ENCODE data around the gene HPD. TPM values are rescaled to one million over a fixed set of nuclear protein-coding genes. Genes with fewer than 3 reads are reported as not detected.
A peak's percentile ranks its signal among the peaks of the same experiment; 100 is the strongest.

Gene HPD
- 0.33 TPM in 1 of 2 replicates, not detected in the other for total RNA-seq

DNA sequence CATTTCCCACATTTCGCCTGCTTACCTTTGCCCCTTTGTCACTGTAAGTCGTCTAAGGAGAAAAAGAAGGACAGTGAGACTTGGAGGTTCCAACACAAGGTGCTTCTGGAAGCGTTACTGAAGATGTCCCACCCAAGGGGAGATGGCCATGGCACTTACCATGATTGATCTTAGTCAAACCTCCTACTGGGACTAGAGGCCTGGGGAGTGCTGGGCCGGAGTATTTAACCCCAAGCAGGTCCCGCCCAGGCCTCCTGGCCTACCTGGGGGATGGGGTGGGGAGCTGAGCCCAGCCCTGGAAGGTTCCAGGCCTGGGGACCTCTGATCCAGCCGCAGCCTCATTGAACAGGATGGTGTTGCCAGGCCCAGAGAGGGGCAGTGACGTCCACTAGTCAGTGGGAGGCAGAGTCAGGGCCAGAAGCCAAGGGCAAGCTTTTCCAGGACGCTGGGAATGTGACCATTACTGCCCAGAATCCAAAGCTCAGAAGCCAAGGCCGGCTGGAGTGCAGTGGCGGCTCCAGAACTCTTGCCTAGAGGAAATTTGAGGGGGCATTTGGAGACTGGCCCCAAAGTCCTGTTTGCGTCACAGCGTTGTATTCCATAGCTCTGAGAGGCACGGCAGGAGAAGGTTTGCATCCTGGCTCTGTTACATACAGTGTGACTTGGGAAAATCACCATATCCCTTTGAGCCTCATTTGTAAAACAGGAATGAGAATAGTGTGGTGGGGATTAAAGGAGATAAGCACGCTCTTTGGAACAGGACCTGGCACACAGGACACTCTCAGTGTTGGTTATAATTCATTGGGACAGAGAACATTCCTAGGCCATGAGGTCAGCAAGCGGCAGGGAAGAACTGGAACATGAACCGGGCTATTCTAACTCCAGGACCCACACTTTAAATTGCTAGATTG lies at the start of gene HPD:
Gene HPD (minus strand): TSS at position 198 of the 911 bp plus-strand sequence. CDS start 36 bp downstream, at position 162.
- H3K4me3 ChIP-seq (ENCODE audit: low read depth, low read length), result no peak within 1 kb of the TSS
- DNase-seq (ENCODE audit: low read depth), result peak; percentile 45
- H3K36me3 ChIP-seq (ENCODE audit: control insufficient read depth, insufficient read depth, low read length), result no peaks in the 10 kb centered on the region
- TF ChIP-seq, protein P1, sequence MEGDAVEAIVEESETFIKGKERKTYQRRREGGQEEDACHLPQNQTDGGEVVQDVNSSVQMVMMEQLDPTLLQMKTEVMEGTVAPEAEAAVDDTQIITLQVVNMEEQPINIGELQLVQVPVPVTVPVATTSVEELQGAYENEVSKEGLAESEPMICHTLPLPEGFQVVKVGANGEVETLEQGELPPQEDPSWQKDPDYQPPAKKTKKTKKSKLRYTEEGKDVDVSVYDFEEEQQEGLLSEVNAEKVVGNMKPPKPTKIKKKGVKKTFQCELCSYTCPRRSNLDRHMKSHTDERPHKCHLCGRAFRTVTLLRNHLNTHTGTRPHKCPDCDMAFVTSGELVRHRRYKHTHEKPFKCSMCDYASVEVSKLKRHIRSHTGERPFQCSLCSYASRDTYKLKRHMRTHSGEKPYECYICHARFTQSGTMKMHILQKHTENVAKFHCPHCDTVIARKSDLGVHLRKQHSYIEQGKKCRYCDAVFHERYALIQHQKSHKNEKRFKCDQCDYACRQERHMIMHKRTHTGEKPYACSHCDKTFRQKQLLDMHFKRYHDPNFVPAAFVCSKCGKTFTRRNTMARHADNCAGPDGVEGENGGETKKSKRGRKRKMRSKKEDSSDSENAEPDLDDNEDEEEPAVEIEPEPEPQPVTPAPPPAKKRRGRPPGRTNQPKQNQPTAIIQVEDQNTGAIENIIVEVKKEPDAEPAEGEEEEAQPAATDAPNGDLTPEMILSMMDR (IDR thresholded peaks at IDR 0.05; ENCODE audit: insufficient read depth, low read length, poor library complexity, severe bottlenecking), result no peak
- H3K27me3 ChIP-seq (ENCODE audit: control insufficient read depth, insufficient read depth, low read length), result no peaks in the 10 kb centered on the region

DNA sequence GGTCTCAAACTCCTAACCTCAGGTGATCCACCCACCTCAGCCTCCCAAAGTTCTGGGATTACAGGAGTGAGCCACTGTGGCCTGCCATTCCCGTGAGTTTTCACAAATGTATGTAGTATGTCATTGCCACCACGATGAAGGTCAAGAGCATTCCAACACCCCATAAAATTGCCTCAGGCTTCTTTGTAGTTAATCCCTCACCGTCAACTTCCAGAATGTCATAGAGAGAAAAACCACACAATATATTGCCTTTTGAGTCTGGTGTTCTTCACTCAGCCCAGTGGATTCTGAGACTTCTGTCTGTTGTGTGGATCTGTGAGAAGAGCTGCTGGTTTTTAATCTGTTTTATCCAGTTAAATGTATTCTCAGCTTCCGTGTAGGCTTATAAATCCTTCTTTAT lies 47.1 kb upstream of the HPD start:
- no peaks in the 10 kb centered on the region for H3K27me3 ChIP-seq (ENCODE audit: control insufficient read depth, insufficient read depth, low read length)
- TF ChIP-seq, protein P1 (IDR thresholded peaks at IDR 0.05; ENCODE audit: insufficient read depth, low read length, poor library complexity, severe bottlenecking), result no peak
- no peak overlapping the region for H3K4me3 ChIP-seq (ENCODE audit: low read depth, low read length)
- no peak for DNase-seq (ENCODE audit: low read depth)
- H3K36me3 ChIP-seq (ENCODE audit: control insufficient read depth, insufficient read depth, low read length), result peaks cover 7% of the 10 kb centered on the region

DNA sequence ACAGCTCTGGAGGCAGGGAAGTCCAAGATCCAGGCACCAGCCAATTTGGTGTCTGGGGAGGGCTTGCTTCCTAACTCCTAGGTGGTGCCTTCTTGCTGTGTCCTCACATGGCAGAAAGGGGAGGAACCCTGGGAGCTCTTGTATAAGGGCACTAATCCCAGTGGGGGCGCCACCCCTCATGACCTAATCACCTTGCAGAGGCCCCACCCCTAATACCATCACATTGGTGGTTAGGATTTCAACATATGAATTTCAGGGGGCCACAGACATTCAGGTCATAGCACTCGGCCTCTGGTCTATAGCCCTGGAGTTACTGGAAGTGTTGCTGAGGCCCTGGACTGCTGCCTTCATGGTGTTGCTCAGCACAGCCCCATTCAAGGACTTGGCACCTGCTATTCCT lies 44.5 kb upstream of the HPD start:
- Histone ChIP-seq H3K36me3 (ENCODE audit: control insufficient read depth, insufficient read depth, low read length) (peaks cover 7% of the 10 kb centered on the region), H3K4me3 (ENCODE audit: low read depth, low read length) (no peak overlapping the region), H3K27me3 (ENCODE audit: control insufficient read depth, insufficient read depth, low read length) (no peaks in the 10 kb centered on the region)
- TF ChIP-seq, protein P1 (IDR thresholded peaks at IDR 0.05; ENCODE audit: insufficient read depth, low read length, poor library complexity, severe bottlenecking), result no peak
- DNase-seq (ENCODE audit: low read depth), result no peak

DNA sequence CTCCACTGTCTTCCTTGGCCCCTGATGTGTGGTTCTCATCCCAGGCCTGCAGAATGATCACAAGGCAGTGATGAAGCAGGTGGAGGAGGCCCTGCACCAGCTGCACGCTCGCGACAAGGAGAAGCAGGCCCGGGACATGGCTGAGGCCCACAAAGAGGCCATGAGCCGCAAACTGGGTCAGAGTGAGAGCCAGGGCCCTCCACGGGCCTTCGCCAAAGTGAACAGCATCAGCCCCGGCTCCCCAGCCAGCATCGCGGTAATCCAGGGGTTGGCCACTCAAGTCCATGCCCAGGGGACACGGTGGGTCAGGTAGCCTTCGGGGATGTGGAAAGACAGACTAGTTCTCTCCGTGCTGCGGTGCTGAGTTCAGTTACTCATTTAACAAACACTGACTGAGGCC lies 40.9 kb upstream of the HPD start:
- TF ChIP-seq, protein P1 (IDR thresholded peaks at IDR 0.05; ENCODE audit: insufficient read depth, low read length, poor library complexity, severe bottlenecking), result no peak
- Histone ChIP-seq H3K4me3 (ENCODE audit: low read depth, low read length) (no peak overlapping the region), H3K27me3 (ENCODE audit: control insufficient read depth, insufficient read depth, low read length) (no peaks in the 10 kb centered on the region), H3K36me3 (ENCODE audit: control insufficient read depth, insufficient read depth, low read length) (peaks cover 9% of the 10 kb centered on the region)
- no peak for DNase-seq (ENCODE audit: low read depth)

DNA sequence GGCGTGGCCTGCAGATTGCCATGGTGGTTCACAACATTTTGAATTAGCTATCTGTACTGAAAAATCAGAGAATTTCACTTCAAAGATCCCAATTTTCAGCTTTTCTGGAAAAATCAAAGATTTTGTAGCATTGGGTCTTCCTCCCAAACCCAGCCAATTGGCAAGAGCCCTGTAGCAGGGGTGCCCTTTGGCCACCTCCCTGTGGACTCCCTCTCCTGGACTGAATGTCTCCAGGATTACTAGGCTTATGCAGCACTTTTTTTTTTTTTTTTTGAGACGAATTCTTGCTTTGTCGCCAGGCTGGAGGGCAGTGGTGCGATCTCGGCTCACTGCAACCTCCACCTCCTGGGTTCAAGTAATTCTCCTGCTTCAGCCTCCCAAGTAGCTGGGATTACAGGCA lies 39.6 kb upstream of the HPD start:
- DNase-seq (ENCODE audit: low read depth), result no peak
- TF ChIP-seq, protein P1 (IDR thresholded peaks at IDR 0.05; ENCODE audit: insufficient read depth, low read length, poor library complexity, severe bottlenecking), result no peak
- Histone ChIP-seq H3K27me3 (ENCODE audit: control insufficient read depth, insufficient read depth, low read length) (no peaks in the 10 kb centered on the region), H3K36me3 (ENCODE audit: control insufficient read depth, insufficient read depth, low read length) (peaks cover 8% of the 10 kb centered on the region), H3K4me3 (ENCODE audit: low read depth, low read length) (no peak overlapping the region)
